Activated T-cell treated with anti-CD3 and anti-CD28 coated beads, Interleukin-2, amount 50 U/mL, for 4 hours (primary cell): Measurements from ENCODE around the gene CXCR1. TPM values are rescaled to one million over a fixed set of nuclear protein-coding genes. Genes with fewer than 3 reads are reported as not detected.

ENCODE experiments used
- total RNA-seq, 3 donors: library from RNA; stranded (reverse); gene quantifications; one replicate each; pipeline ENCODE4 v1.2.1, GENCODE V29; 2021

The CXCR1 gene
- total RNA-seq, 3 donors from 2014 or later: not detected

Other genes starting within 250 kb of the CXCR1 start
- gene TNS1, start 164.0 kb downstream of the CXCR1 start, total RNA-seq: 1 to 10 TPM in 1 of 3 donors, under 1 TPM in 2; 0.50 to 1.2 (median 0.54) TPM
- gene RUFY4, start 97.7 kb downstream of the CXCR1 start, total RNA-seq: under 1 TPM in 2 of 3 donors, not detected in 1; 0.16 to 0.38 TPM
- not detected for gene CXCR2, start 40.9 kb downstream of the CXCR1 start, total RNA-seq
- gene ARPC2, start 50.2 kb upstream of the CXCR1 start, total RNA-seq: 100 to 1,000 TPM; 381 to 396 (median 382) TPM
- gene GPBAR1, start 94.1 kb upstream of the CXCR1 start, total RNA-seq: under 1 TPM; 0.66 to 0.69 (median 0.68) TPM
- 100 to 1,000 TPM; 128 to 142 (median 131) TPM for gene AAMP, start 103.2 kb upstream of the CXCR1 start, total RNA-seq
- gene PNKD, start 103.6 kb upstream of the CXCR1 start, total RNA-seq: 10 to 100 TPM; 14.7 to 19.1 (median 17.8) TPM
- gene TMBIM1, start 125.5 kb upstream of the CXCR1 start, total RNA-seq: 10 to 100 TPM; 49.0 to 60.5 (median 52.8) TPM
- gene CATIP, start 189.9 kb upstream of the CXCR1 start, total RNA-seq: not detected
- gene SLC11A1, start 215.3 kb upstream of the CXCR1 start, total RNA-seq: under 1 TPM; 0.05 to 0.61 (median 0.05) TPM
- 10 to 100 TPM; 42.8 to 58.0 (median 52.7) TPM for gene CTDSP1, start 232.9 kb upstream of the CXCR1 start, total RNA-seq